Smooth muscle cell (in vitro differentiated cells): ENCODE data around the gene MINK1. TPM values are rescaled to one million over a fixed set of nuclear protein-coding genes. Genes with fewer than 3 reads are reported as not detected.

Experiments used
- DNase-seq: peaks from one replicate; lab custom pipeline; 2025; ENCODE audit not compliant: unreplicated experiment; lab: John Stamatoyannopoulos, UW
- H2AFZ ChIP-seq: fragments of 200-600 bp; sonication (generic); 2 replicates; pipeline ENCODE4 v1.6.0; 2016; ENCODE audit warnings: antibody characterized with exemption, low read depth, mild to moderate bottlenecking
- H3F3A ChIP-seq: fragments of 200-600 bp; sonication (generic); 2 replicates; pipeline ENCODE4 v1.6.0; 2017; ENCODE audit warnings: antibody characterized with exemption, low read depth
- H3K27ac ChIP-seq: fragments of 200-600 bp; sonication (generic); 2 replicates; pipeline ENCODE4 v1.5.1; 2016; ENCODE audit warnings: low read depth, mild to moderate bottlenecking
- H3K27me3 ChIP-seq: fragments of 200-600 bp; sonication (generic); 2 replicates; pipeline ENCODE4 v1.6.1; 2016; ENCODE audit warnings: low read depth, mild to moderate bottlenecking
- H3K36me3 ChIP-seq: fragments of 200-600 bp; sonication (generic); 2 replicates; pipeline ENCODE4 v1.5.1; 2016; ENCODE audit warnings: low read depth
- H3K4me1 ChIP-seq: fragments of 200-600 bp; sonication (generic); 2 replicates; pipeline ENCODE4 v1.5.1; 2016; ENCODE audit warnings: low read depth
- H3K4me2 ChIP-seq: fragments of 200-600 bp; sonication (generic); 2 replicates; pipeline ENCODE4 v1.6.0; 2016; ENCODE audit warnings: mild to moderate bottlenecking
- H3K4me3 ChIP-seq: fragments of 200-600 bp; sonication (generic); 2 replicates; pipeline ENCODE4 v1.5.1; 2016; ENCODE audit warnings: mild to moderate bottlenecking
- H3K79me2 ChIP-seq: fragments of 200-600 bp; sonication (generic); 2 replicates; pipeline ENCODE4 v1.6.0; 2016; ENCODE audit warnings: low read depth, mild to moderate bottlenecking
- H3K9ac ChIP-seq: fragments of 200-600 bp; sonication (generic); 2 replicates; pipeline ENCODE4 v1.6.0; 2016; ENCODE audit warnings: low read depth
- H3K9me3 ChIP-seq: fragments of 200-600 bp; sonication (generic); replicated peaks from 2 replicates; pipeline ENCODE4 v1.5.1; 2016; ENCODE audit warnings: low read depth
- H4K20me1 ChIP-seq: fragments of 200-600 bp; sonication (generic); 2 replicates; pipeline ENCODE4 v1.6.0; 2016; ENCODE audit warnings: low read depth
- CTCF ChIP-seq: fragments of 200-600 bp; sonication (generic); IDR thresholded peaks from 2 replicates; pipeline ENCODE4 v1.5.1; 2017; ENCODE audit warnings: borderline replicate concordance, mild to moderate bottlenecking, antibody characterized with exemption; ENCODE audit not compliant: insufficient read depth, poor library complexity, severe bottlenecking
- WGBS: methylation state at CpG from one replicate; pipeline ENCODE4 v1.1.7; 2016; ENCODE audit warnings: low lambda C conversion rate; 5-methylcytosine and 5-hydroxymethylcytosine counted together
- polyA plus RNA-seq: library from polyadenylated mRNA; unstranded; fragments of >200 nt; fragmentation: Nextera tagmentation; extraction: Ambion mirVana; gene quantifications from 2 replicates; pipeline ENCODE4 v1.2.1, GENCODE V29; 2016
- total RNA-seq: library from RNA; depleted of rRNA; stranded (reverse); fragments of >200 nt; gene quantifications from 2 replicates; pipeline ENCODE4 v1.2.3, GENCODE V29; 2014

MINK1 gene
- total and polyA plus RNA-seq, 2 experiments from 2014 or later: 26.6 to 26.8 TPM

GRCh38 chr17:4931963-4932362 is 98.8 kb downstream of the MINK1 start, which contains the start of gene GP1BA:
TSS of gene GP1BA (plus strand) at chr17:4932277. CDS start at chr17:4932605, 328 bp downstream.
- H3F3A ChIP-seq: no peaks in the 10 kb centered on the region
- 90% methylated on average over 14 of the region's 14 CpGs for WGBS
- H3K36me3 ChIP-seq: no peaks in the 10 kb centered on the region
- H3K9me3 ChIP-seq: no peaks in the 10 kb centered on the region
- no peaks in the 10 kb centered on the region for H4K20me1 ChIP-seq
- H3K27ac ChIP-seq: no peak within 1 kb of the TSS
- no peak within 1 kb of the TSS for H2AFZ ChIP-seq
- H3K4me3 ChIP-seq: no peak within 1 kb of the TSS
- H3K79me2 ChIP-seq: no peaks in the 10 kb centered on the region
- no peak within 1 kb of the TSS for H3K9ac ChIP-seq
- H3K4me1 ChIP-seq: no peaks in the 10 kb centered on the region
- TF ChIP-seq CTCF: no peak
- H3K4me2 ChIP-seq: no peak within 1 kb of the TSS
- H3K27me3 ChIP-seq: no peaks in the 10 kb centered on the region
- DNase-seq: no peak

GRCh38 chr17:4932756-4933155 is 99.6 kb downstream of the MINK1 start:
- no peak for DNase-seq
- no peak overlapping the region for H2AFZ ChIP-seq
- no peaks in the 10 kb centered on the region for H3K27me3 ChIP-seq
- no peaks in the 10 kb centered on the region for H3K9me3 ChIP-seq
- no peaks in the 10 kb centered on the region for H3K36me3 ChIP-seq
- H3K4me3 ChIP-seq: no peak overlapping the region
- no peaks in the 10 kb centered on the region for H3K4me1 ChIP-seq
- no peaks in the 10 kb centered on the region for H3K79me2 ChIP-seq
- 88% methylated on average over 12 of the region's 12 CpGs for WGBS
- H3K4me2 ChIP-seq: no peak overlapping the region
- H3K27ac ChIP-seq: no peak overlapping the region
- H4K20me1 ChIP-seq: no peaks in the 10 kb centered on the region
- no peak overlapping the region for H3K9ac ChIP-seq
- H3F3A ChIP-seq: no peaks in the 10 kb centered on the region
- no peak for TF ChIP-seq CTCF

- Histone ChIP-seq H3K9me3 (no peaks in the 10 kb centered on the region), H2AFZ (no peak overlapping the region), H3K27me3 (no peaks in the 10 kb centered on the region), H3K27ac (no peak overlapping the region), H3K36me3 (no peaks in the 10 kb centered on the region), H3K4me1 (peaks cover under 1% of the 10 kb centered on the region), H3K79me2 (peaks cover 6% of the 10 kb centered on the region), H4K20me1 (no peaks in the 10 kb centered on the region), H3K4me3 (no peak overlapping the region), H3K9ac (no peak overlapping the region), H3F3A (no peaks in the 10 kb centered on the region), H3K4me2 (peak overlapping the region; percentile 61)
- no peak for DNase-seq
- WGBS: 97% methylated on average over 6 of the region's 16 CpGs
- no peak for TF ChIP-seq CTCF
These were observed 100.5 kb downstream of the MINK1 start for GRCh38 chr17:4933646-4934045.

GRCh38 chr17:4934173-4934979 is 101.2 kb downstream of the MINK1 start:
- WGBS: 57% methylated on average over 14 of the region's 14 CpGs
- Histone ChIP-seq H3F3A (no peaks in the 10 kb centered on the region), H3K27ac (no peak overlapping the region), H3K9ac (no peak overlapping the region), H3K4me2 (peak overlapping the region; percentile 61), H3K9me3 (no peaks in the 10 kb centered on the region), H3K4me3 (no peak overlapping the region), H3K4me1 (peaks cover 5% of the 10 kb centered on the region), H3K36me3 (no peaks in the 10 kb centered on the region), H3K27me3 (no peaks in the 10 kb centered on the region), H3K79me2 (peaks cover 11% of the 10 kb centered on the region), H4K20me1 (no peaks in the 10 kb centered on the region), H2AFZ (no peak overlapping the region)
- TF ChIP-seq CTCF: peak; percentile 11
- no peak for DNase-seq
